HG03066 (cell line): ENCODE measurements around the gene PHACTR3.

ENCODE experiments used
- ATAC-seq: cut with Tn5 transposase; IDR thresholded peaks from one replicate; pipeline ENCODE4 v1.9.1; 2021; ENCODE audit warnings: low read depth; ENCODE audit not compliant: unreplicated experiment

PHACTR3 gene

DNA sequence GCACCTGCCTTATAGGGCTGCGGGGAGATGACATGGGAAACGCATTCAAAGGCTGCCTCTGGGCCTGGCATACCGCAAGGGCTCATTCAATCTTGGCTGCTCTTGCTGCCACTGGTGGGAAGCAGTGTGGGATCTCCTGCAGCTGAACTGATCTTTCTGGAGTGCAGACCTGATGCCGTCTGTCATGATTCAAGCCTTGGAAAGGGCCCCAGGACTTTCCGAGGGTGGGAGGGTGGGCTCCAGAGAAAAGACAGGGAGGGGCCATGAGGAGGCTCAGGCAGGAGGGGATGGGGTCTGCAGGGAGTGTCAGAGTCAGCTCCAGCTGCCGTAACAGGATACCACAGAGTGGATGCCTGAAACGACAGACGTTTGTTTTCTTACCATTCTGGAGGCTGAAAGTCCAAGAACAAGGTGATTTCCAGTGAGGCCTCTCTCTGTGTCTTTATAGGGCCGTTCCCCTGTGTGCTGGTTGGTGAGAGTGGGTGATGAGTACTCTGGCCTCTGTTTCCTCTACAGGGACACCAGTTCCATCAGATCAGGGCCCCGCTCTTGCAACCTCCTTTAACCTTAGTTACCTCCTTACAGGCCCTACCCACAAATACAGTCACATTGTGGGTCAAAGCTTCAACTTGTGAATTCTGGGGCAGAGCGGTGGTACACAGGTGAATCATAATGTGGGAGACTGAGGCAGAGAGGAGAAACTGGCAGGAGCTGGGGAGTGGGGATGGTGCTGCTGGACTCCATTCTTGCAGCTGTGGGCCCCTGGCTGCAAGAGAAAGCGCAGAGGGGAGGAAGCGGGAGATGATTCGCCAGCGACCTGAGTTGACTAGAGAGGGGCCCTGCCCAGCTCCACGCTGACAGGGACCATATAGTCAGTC lies 180.7 kb downstream of the PHACTR3 start:
- no peak for ATAC-seq

DNA sequence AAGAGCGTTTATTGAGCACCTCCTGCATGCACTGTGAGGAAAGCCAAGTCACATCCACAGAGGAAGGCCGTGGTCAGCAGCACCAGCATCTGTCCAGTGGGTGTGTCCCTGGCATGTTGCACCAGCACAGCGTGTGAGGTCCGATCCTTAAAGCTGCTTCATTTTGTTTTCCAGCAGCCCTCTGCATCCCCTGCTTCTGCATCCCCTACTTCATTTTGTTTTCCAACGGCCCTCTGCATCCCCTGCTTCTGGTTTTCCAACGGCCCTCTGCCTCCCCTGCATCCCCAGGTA lies 181.3 kb downstream of the PHACTR3 start:
- no peak for ATAC-seq

DNA sequence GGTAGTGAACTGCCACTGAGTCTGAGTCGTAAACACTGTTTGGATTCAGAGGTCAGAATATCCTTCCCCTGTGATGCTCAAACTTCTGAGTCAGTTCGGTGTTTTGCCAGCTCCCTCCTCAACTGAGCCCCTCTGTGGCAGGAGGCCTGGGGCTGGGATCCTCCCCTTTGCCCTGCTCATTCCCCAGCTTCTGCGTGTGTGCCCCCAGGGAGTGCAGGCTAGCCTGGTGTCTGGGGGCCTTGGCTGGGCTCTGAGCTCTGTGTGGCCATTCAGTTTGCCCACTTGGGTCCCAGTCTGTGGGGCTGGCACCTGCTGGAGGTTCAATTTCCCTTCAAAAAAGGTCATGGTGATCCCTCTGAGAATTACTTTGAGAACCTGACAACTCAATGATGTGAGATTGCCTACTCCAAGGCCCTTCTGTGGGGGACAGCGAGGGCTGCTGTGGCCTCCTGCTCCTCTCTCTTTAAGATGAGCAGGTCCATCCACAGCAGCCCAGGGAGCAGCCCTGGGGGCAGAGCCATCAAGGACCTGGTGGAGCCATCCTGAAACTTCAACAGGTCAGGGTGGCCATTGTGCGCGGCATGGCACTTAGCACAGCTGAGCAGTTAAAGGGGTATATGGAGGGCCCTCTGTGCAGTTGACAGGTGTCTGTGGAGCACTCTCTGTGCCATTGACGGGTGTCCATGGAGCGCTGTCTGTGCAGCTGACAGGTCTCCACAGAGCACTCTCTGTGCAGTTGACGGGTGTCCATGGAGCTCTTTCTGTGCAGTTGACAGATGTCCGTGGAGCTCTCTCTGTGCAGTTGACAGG lies 181.9 kb downstream of the PHACTR3 start:
- no peak for ATAC-seq

DNA sequence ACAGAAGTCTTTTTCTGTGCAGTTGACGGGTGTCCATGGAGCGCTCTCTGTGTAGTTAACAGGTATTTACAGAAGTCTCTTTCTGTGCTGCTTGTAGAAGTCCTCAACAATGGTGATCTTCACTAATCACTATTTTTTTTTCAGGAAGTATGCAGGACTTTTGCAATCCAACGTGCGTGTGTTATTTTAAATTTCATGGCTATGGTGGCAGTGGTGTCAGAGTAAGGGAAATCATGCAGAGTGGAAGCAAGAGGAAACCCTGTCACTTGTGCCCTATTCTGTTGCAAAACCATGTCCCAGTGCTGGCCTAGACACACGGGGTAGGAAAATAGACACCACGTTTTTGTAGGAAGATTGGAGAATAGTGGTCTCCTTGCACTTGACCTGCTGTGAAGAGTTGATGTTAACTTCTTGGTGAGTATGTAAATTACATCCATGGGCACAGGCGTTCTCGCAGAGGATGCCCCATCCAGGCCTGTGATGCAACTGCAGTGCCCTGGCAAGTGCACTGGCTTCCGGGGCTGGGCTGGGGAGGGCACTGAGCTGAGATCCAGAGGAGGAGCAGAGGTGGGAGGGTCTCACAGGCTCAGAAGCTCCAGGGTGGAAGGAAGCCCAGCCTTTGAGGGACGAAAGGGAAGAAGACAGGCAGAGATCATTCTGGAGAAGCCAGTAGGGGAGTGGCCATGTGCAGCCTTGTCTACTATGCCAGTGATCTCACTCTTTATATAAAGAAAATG lies 182.6 kb downstream of the PHACTR3 start:
- no peak for ATAC-seq

DNA sequence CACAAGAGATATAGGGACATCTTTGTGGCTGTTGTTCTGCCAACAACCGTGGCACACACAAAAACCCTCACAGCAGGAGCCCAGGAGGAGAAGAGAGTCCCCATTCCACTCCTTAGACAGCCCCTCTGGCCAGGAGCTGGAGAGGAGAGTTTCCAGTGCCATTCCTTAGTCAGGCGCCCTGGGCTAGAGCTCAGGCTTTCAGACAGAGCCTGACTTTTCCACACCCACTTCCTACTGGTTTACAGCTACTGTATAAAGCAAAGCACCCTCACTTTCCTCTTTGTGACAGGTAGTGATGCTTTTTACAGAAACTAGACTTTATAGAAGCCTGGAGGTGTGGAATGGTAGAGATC lies 183.2 kb downstream of the PHACTR3 start:
- no peak for ATAC-seq

DNA sequence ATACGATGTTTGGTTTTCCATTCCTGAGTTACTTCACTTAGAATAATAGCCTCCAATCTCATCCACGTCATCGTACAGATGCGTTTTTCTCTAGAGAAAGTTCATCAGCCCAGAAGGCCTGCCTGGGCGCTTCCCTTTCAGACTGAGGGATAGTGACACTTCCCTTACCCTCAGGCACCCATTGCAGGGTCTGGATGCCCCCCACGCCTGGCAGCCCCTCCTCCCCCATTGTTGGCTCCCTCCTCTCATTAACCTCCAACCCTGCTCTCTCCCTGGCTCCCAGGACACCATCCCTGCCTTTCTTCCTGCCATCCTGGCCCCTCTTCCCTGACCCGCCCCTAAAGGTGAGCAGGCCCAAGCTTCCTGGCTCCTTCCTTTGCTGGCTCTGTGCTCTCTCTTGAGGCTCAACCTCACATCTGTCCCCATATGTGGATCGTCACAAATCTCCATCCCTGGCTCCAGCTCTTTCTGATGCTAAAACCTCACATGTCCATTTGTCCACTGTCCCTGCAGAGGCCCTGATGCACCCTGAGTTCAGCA lies 183.9 kb downstream of the PHACTR3 start:
- ATAC-seq = no peak

GRCh38 chr20:59788811-59789397 lies 184.6 kb downstream of the PHACTR3 start:
- no peak for ATAC-seq

- no peak for ATAC-seq
These were observed 185.3 kb downstream of the PHACTR3 start for GRCh38 chr20:59789686-59790085.

GRCh38 chr20:59790346-59790745 lies 186.0 kb downstream of the PHACTR3 start:
- no peak for ATAC-seq

GRCh38 chr20:59792300-59792699 lies 188.0 kb downstream of the PHACTR3 start:
- ATAC-seq = no peak

GRCh38 chr20:59794555-59794954 lies 190.2 kb downstream of the PHACTR3 start:
- ATAC-seq = no peak

GRCh38 chr20:59800309-59800708 lies 196.0 kb downstream of the PHACTR3 start:
- ATAC-seq = no peak

DNA sequence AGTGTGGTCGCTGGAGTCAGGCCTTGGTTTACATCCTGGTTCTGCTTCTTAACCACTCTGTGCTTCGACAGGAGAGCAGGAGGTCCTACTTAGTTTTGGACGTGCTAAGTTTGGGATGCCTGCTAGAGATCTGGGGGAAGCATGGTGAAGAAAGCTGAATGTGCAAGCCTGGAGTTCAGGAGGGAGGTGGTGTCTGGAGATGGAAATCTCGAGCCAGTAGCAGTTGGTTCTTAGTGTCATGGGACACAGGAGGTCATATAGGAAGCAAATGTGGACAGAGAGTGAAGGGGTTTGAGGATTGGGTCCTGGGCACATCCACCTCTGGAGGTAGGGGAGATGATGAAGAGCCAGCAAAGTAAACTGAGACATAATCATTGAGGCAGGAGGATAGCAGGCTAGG lies 197.7 kb downstream of the PHACTR3 start:
- ATAC-seq = no peak

DNA sequence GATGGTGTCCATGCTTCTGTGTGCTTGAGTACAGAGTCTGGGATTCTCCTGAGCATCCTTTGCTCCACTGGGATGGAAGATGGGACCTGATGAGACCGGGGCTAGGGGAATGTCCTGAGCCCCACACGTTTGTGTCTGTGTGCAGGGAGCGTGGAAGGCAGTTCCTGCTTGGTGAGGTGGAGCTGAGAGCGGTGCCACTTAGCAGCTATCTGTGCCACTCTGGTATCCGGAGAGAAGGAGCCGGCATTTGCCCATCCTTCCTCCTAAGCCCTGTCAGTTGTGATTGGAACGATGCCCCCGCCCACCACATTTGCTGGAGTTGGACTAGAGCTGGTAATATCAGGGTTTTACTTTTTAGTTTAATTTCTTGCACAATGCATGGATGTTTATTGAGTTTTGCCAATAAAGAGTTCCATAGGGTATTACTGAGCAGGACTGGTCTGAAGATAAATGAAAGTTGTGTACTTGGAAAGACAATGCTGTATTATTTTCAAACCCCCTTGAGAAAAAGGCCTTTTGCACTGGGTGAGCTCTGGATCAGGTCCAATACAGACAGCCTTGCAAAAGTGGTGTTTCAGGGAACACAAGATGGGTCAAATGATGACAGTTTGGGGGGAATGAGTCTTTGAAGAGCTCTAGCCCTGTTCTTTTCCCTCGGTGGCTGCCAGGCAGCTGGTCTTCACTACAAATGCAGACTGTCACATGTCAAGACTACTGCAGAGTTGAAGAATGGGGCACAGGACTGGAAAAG lies 198.3 kb downstream of the PHACTR3 start:
- no peak for ATAC-seq

DNA sequence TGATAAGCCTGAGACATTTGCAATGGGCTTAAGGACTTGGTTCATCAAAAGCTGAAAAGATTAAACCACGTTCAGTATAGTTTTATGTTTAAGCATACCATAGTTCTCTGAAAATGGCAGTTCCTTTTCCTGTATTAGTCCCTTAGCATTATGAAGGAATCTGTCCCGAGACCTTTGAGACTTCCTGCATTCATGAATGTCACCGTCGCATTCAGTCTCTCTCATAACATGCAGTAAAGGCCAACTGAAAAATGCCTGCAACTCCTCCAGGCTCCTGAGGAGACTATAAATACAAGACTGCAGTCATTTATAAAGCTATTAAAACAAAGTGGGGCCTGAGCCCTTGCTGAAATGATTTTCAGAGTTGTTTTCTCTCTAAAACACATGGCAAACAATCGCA lies 200.0 kb downstream of the PHACTR3 start:
- no peak for ATAC-seq

- ATAC-seq = no peak
These were observed 200.7 kb downstream of the PHACTR3 start for GRCh38 chr20:59804871-59805665.

DNA sequence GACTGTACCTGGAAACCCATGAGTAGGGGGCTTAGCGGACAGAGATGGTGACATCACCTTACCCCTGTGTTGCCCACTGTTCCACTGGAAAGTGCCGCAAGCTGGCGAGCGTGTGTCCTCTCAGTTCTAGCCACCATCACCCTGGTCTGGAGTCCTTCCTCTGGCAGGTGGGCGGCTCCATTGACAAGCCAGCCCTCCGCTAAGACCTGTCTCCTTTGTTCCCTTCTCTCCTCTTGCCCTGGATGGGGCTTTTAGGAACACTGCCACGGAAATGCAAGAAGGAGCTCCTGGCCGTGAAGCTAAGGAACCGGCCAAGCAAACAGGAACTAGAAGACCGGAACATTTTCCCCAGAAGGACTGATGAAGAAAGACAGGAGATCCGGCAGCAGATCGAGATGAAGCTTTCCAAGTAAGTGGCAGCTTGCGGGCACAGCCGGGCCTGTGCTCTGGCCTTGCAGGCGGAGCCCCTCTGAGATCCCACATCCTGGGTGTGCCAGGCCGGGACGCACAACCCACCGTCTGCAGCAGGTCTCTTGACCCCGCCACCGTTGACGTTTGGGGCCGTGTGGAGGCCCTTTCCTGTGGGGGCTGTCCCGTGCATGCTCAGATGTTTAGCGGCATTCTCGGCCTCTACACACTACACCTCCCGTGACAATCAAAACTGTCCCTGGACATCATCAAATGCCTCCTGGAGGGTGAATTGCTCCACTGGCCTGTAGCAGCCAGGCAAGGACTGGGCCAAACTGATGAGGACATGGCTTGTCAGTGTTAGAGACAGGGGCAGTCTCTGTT lies 201.6 kb downstream of the PHACTR3 start:
- ATAC-seq = no peak

DNA sequence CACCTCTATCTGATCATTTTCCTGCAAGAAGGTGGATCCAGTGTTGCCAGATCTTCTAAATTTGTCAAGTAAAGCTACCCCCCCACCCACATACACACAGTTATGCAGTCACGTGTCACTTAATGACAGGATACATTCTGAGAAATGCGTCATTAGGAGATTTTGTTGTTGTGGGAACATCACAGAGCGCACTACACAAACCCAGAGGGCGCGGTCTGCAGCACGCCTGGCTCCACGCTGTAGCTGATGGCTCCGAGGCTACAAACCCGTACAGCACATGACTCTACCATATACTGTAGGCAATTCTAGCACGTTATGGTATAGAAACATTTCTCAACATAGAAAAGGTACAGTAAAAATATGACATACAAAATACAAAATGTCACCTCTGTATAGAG lies 202.2 kb downstream of the PHACTR3 start:
- ATAC-seq = no peak
